HG02885 (cell line): Measurements from ENCODE around the gene SPATA9.

ENCODE experiments used
- ATAC-seq: cut with Tn5 transposase; IDR thresholded peaks from one replicate; pipeline ENCODE4 v1.9.1; 2021; ENCODE audit warnings: mild to moderate bottlenecking; ENCODE audit not compliant: unreplicated experiment, poor library complexity

SPATA9 gene

DNA sequence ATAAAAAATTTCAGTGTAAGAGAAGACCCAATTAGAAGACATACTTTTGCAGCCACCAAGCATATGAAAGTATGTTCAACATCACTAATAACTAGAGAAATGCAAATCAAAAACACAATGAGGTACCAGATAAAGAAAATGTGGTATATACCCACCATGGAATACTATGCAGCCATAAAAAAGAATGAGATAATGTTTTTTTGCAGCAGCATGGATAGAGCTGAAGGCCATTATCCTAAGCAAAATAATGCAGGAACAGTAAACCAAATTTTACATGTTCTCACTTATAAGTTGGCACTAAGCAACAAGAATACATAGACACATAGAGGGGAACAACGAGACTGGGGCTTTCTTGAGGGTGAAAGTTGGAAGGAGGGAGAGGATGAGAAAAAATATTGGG, 6.9 kb upstream of the SPATA9 start:
- ATAC-seq: no peak

DNA sequence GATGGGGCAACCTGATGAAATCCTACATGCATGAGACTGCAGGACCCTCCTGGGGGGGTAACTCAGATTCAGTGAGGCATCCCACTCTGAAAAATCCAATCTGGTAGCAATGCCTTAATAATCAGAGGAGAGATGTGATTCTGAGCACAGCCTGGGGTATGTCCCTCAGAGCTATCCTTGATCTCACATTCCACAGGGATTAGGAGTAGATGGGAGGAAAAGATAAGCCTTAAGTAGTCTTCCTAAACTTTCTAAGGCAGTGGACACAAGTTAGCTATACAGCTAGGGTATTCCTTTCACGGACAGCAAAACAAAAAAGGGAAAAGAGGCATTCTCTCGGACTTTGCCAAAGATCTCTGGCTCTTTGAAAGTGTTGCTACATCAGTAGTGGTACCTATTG, 3.9 kb upstream of the SPATA9 start:
- ATAC-seq: no peak

DNA sequence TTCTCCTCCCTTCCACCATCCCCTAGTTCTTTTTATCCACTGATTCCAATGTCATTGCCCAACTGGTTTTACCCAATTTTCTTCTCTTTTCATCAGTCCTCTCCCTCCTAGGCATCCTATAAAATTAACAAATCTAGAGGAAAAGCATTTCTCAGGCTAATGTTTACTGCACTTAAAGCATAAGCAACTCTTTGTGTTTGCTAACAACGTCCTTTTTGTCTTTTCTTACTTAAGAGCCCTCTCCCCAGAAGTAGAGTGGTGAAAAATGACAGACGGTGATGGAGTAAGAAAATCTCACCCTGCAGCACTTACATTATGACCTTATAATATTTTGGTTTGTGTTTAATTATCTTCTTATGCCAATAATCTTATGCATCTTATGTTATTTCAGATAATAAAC, 1.6 kb upstream of the SPATA9 start:
- no peak for ATAC-seq

DNA sequence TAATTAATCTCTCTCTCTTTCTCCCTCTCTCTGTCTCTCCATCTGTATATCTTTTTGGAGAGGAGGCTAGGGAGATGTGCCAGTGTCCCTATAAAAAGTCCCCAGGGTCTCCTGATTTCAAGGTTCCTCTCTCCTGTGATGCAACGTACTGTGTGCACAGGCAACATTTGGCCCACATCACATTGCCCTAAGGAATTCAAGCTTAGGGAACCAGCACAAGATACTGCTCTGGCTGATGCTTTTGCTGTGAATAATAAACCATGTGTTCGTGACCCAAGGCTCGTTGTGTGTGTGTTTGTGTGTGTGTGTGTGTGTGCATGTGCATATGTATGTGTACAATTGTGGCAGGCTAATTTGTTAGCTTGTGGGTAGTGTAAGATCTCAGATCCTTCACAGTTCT, 9.7 kb downstream of the SPATA9 start:
- ATAC-seq: no peak

DNA sequence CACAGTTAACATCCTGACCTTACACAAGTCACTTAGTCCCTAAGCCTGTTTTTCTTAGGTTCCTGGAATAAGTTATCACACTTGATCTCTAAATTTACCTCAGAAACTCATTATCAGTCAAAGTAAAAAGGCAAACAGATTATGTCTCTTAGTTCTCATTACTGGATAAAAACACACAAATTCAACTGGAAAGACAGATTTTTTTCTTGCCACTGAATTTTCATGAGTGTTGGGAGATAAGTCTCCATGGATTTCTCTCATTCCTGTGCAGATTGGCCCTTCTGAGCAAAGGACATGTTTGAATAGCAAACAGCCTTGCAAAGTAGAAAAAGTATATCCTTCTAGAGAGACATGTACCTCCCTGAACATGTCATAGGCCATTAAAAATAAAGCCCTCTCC, 10.2 kb downstream of the SPATA9 start:
- ATAC-seq: no peak

DNA sequence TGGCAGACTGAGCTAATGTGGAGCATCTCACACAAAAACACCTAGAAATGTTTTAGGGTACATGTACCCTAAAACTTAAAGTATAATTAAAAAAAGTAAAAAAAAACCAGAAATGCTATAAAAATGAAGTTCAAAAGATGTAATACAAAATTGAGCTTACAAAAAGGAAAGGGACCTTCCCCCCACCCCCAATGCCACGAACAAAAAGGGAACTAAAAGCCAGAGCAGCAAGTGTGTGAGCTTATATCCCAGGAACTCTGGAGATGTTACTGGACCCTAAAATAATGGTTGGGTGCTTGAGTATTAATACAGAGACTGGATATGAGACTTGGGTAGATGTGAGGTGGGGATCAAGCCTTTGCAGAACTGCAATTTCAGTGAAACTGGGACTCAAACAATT, 11.0 kb downstream of the SPATA9 start:
- ATAC-seq: no peak

DNA sequence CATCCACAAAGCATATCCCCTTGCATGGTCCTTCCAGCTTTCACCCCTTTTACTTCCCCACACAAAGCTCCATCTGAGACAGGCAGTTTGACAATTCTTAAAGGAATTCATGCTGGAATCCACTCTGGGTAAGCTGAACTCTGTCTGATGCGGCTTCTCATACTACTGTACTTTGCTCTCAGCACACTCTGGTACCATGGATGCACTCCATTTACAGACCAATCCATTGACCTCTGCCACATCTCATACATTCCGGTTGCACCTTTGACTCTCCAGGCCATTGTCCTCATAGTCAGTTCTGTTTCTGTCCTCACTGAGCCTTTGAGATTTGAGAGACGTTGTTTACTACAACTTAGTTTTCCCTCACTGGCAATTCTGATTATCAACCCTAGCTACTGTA, 12.2 kb downstream of the SPATA9 start:
- no peak for ATAC-seq

DNA sequence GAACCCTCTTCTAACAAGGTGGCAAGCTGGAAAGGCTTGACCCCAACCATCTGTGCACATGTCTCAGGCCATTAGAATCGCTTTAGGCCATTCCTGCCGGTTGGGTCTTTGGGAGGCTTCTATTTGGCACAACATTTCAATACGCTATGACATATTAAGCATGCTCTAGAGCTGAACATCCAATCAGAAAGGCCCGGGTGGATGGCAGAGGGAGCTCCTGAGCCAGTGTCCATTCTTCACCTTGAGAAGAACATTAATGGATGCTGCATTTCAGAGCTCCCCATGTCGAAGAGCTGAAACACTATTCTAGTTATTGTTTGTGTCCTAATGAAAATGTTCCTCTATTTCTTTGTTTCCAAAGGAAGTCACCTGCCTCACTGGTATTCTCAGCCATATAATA, 12.8 kb downstream of the SPATA9 start:
- ATAC-seq: no peak

DNA sequence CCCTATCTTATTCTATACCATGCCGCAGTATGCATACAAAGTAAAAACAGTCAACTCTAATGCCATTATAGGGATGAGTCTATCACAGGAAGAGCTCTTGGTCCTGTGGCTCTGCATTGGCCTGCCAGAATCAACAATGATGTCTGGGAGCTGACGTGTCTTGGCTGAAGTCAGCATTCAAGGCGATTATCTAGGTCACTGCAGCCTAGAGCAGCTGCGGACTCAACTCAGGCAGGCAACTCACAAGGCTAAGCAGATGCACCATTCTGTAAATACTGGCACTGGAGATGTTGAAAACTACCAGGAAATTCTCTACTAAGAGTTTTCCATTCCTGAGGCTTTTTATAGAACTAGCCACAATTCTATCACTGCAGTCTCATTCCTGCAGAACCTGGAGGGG, 13.3 kb downstream of the SPATA9 start:
- no peak for ATAC-seq

DNA sequence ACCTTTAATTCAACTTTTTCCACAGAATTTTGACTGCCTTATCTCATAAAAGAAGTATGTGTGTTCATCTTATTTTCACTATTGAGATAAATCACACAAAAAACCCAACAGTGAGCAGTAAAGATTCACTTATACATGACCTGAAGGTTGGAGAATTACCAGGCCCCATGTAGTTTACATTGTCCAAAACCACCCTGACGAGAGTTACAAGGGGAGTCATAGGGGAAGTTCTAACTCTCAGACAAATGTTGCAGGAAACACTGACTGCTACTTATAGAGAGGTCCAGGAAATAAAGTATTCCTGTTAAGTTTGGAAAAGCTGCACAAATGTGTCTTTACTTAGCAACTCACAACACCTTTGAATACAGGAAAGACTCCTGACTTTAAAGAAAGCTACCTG, 14.1 kb downstream of the SPATA9 start:
- no peak for ATAC-seq

DNA sequence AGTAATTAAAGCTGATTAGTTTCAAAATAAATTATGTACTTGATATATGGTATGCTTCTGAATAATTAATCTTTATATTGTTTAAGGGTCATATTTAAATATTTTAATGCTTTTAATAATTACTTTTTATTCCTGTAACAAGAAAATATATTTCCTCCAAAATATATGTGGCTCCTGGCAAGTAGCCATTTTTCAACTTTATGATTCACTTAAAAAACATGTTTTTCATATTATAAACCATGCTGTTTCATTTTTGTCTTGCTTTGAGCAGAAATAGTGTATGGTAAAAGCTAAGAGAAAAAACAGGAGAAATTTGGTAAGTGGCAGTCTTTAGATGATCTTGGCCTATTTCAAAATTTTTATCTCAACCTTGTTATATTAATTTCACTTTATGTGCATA, 14.6 kb downstream of the SPATA9 start:
- no peak for ATAC-seq

DNA sequence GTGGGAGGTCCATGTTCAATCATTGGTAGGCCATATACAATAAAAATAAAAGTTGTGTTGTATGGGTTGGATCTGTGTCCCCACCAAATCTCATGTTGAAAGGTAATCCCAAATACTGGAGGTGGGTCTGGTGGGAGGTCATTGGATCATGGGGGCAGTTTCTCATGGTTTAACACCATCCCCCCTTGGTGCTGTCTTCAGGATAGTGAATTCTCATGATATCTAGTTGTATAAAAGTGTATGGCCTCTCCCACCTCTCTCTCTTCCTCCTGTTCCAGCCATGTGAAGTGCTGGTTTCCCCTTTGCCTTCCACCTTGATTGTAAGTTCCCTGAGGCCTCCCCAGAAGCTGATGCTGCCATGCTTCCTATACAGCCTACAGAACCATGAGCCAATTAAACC, 15.1 kb downstream of the SPATA9 start:
- ATAC-seq: no peak

DNA sequence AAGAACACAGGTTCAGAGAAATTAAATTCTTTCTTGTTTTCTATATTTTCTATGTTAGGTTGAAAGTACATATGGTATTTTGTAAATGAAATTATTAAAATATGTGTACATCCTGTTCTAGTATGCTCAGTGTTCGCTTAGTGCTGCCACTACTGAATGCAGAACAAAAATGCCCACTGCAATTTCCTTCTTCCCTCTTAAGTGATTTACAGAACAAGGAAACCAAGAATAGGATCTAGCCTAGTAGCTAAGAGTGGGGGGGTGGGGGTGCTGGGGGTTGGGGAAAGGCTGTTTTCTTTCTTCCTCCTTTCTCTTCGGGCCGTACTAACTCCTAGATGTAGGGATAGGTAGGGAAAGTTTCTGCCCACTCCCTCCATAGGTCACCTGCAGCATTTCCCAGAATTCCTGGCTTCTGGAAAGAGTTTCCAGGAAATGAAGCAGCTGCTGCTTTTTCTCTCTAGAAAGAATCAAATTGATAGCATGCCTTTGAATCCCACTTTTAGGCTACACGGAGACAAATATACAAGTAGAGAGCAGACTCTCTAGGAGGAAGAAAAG, 15.7 kb downstream of the SPATA9 start:
- no peak for ATAC-seq

DNA sequence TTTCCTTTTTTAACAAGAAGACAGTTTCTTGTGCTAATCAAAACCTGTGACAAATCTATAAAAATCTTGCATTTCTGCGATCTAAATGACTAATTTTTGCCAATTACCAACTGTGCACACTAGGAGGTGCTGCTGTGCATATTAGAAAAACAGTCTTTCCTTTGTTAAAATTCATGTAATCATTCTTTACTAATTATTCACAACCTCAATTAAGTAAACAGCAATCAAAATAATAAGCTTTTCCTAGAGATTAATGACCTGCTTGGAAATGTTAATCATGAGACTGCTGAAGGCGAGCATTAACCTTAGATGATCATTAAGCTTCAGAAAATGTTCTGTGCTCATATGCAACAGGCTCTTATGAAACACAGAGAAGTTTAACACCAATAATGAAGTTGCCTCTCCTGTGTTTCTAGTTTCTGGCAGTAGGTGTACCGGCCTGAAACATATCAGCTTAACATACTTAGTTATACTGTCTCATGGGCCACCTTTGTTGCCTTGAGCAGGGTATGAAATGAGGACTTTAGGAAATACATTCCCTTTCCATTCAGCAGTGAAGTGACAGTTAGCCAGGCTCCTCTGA, 18.5 kb downstream of the SPATA9 start:
- ATAC-seq: no peak

DNA sequence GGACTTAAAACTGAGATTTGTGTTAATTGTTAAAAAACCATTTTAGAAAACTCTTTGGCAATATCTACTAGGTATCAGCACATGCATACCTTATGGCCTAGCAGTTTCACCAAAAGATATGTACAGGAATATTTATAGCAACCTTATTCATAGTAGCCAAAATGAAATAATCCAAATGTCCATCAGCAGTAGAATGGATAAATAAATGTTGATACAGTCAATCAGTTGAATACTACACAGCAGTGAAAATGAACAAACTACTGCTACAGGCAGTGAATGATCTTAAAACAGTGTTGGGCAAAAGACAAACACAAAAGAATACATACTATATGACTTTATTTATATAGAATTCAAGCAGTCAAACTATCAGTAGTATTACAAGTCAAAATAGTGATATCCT, 19.8 kb downstream of the SPATA9 start:
- no peak for ATAC-seq

DNA sequence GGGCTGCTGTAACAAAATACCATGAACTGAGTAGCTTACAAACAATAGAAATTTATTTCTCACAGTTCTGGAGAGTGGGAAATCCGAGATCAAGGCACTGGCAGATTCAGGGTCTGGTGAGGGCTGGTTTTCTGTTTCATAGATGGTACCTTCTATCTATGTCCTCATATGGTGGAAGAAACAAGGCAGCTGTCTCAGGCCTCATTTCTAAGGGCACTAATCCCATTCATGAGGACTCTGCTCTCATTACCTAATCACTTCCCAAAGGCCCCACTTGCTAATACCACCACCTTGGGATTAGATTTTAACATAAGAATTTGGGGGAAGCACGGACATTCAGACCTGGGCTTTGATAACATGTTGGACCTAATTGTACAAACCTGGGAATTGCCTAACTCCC, 22.7 kb downstream of the SPATA9 start:
- ATAC-seq: no peak

DNA sequence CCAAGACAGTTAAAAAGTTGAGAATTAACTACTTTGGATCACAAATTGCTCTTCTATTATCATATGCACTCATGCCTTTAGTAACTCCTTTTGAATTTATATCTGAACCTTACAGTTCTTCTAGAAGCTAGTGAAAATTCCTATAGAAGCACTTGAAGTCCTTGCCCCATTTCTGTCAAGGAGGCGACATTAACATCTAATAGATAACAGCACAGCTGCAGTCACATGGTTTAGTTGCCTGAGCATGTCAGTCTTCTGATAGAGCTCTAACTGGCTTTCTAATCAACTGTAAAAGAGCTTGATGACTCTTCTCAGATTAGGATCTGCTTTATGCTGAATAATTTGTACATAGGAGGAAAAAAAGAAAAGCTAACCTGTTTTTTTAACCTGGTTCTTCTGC, 27.2 kb downstream of the SPATA9 start:
- ATAC-seq: no peak

DNA sequence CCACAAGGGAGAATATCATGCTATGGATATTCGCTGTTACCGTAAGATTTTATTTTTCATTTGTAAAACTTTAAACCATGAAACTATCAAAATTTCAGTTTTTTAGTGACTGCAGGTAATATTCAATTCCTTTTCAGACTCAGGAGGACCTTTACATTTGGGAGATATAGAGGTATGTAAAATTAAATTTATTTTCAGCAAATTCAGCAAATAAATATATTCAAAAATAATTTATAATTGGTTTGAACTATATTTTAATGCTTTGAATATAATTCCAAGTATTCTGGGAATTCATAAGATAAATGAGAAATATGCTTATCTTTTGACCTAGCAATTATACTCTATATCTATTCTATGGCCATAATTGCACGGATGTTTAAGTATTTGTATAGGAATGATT, 28.6 kb downstream of the SPATA9 start:
- ATAC-seq: no peak

DNA sequence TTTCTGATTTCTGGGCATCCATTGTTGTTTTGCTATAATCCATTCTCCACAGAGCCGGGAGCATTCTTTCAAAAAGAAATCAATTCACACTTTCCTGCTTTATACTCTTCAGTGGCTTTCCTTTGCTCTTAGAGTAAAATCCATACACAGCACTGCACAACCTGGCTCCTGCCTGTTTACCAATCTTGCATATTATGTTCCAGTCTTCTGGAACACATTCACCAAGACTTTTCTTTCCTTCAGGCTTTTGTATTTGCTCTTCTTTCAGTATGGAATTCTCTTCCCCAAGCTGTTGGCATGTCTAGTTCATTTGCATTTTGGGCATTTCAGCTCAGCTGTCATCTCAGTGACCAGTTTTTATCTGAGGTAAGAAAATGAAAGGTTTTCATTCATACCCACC, 29.9 kb downstream of the SPATA9 start:
- no peak for ATAC-seq

DNA sequence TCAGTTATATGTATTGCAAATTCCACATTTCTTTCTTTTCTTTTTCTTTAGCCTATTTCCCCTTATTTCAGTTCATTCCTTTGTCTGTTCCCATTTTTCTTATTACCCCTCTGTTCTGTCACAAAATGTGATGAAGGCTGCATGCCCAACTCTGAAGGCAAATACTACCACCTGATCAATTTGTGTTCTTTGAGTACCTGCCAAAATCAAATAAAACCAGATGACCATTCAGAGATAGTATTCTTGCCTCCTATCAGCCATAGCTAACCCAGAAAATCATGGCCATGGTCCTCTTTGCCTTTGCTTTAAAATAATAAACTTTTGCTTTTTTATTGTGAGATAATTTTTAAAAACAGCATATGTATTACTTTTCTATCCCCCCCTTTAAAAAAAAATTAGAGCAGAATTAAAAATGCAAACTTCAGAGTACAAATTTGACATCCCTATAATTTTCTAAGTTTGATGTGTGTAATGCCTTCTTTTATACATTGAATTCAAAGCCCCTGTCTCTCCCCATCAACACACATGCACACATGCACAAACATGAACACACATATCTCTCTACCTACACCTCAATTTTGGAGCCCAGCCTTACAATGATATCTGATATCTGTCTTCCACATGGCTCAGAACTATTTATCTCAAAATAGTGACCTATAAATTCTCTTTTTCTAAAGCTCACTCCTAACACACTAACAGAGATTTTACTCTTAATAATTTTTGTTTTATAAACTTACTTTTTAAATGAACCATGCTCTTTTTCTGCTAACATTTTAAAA, 32.8 kb downstream of the SPATA9 start:
- ATAC-seq: no peak

DNA sequence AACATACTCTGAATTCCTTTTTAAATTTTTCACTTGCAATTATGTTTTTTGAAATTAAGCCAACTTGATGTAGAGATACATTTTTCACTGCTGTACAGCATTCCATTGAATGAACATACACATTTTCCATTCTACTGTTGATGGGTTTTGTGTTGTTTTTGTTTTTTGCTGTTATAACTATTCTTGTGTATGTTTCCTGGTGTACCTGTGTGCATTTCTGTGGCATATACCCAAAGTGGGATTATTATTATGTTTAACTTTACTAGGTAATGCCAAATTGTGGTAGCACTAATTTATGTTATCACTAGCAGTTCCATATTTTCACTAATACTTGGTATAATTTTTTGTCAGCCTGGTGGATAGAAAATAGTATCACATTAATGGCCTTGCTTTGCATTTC, 33.5 kb downstream of the SPATA9 start:
- ATAC-seq: no peak
